NT2/D1 (cell line): ENCODE data around the gene NIP7.

Source experiments
- YY1 ChIP-seq: IDR thresholded peaks from 2 replicates; pipeline ENCODE4 v1.6.1; 2011; ENCODE audit not compliant: insufficient read length, insufficient read depth
- ZNF274 ChIP-seq: IDR thresholded peaks from 2 replicates; pipeline ENCODE4 v1.6.1; 2011; ENCODE audit warnings: mild to moderate bottlenecking, low read depth, low read length

DNA sequence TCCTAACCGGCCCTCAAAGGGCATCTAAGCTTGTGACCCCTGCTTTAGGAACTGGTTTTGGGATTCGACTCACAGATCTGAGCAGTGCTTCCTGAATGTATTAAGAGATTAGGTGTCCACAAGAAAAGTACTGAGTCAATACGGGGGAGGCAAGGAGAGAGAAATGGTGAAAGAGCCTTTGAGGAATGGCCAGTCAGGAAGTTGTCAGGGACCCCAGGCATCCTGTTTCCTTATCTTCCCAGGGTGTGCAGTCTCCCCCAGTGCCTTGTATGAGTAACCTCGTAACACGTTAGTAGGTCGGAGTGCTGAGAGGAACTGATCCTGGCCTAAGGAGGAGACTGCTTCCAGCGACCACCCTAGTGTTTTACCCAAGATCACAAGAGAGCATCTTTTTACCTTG lies 28.4 kb downstream of the NIP7 start:
- TF ChIP-seq YY1, result no peak
- TF ChIP-seq ZNF274, result no peak
